ENCODE measurements around the gene TREX2. TPM values are rescaled to one million over a fixed set of nuclear protein-coding genes. Genes with fewer than 3 reads are reported as not detected.

The TREX2 gene
- total RNA-seq, 1 experiment from 2014 or later: 2.9 TPM

DNA sequence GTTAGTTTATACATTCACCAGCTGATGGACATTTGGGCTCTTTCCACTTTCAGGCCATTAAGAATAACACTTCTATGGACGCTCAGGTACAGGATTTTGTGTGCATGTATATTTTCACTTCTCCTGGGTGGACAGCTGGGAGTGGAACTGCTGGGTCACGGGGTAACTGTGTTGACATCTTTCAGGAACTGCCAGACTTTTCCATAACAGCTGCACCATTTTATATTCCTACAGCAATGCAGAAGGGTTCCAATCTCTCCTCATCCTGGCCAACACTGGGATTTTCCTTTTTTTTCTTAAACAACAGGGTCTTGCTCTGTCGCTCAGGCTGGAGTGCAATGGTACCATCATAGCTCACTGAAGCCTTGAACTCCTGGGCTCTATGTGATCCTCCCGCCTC lies 12.6 kb upstream of the TREX2 start:
- H3K27me3 ChIP-seq (ENCODE audit: insufficient read depth, low read length): no peaks in the 10 kb centered on the region
- no peak overlapping the region for H3K4me2 ChIP-seq (ENCODE audit: low read length)
- H3K9me3 ChIP-seq (ENCODE audit: control insufficient read depth in 1 of 2, insufficient read depth in 1 of 2, low read depth in 1 of 2, low read length in 2 of 2): no peaks in the 10 kb centered on the region
- 0 out of 4 replicates have a peak, but pooled peaks cover 0 to 3% of the 10 kb centered on the region in 2 experiments for H3K36me3 ChIP-seq (ENCODE audit: control insufficient read depth in 1 of 2, insufficient read depth in 2 of 2, low read length in 2 of 2)
- intact Hi-C loops (cut with micrococcal nuclease): no loop called here
- no peak overlapping the region for H3K4me3 ChIP-seq (replicated peaks in 1 of 2; ENCODE audit: low read depth in 1 of 2, low read length in 2 of 2)
- H2AFZ ChIP-seq (ENCODE audit: low read depth, low read length, poor library complexity, severe bottlenecking): no peak overlapping the region
- no peaks in the 10 kb centered on the region for H4K20me1 ChIP-seq (ENCODE audit: insufficient read depth)
- no TSS peak for BruUV-seq (replicated peaks)
- CTCF ChIA-PET: no interaction called here
- RAD21 ChIA-PET (ENCODE audit: low non-redundant PET in 1 of 2, low total read pairs in 2 of 2, uncharacterized antibody in 2 of 2, unreplicated experiment in 2 of 2): no interaction called here
- H3K79me2 ChIP-seq (ENCODE audit: insufficient read depth, low read length): no peaks in the 10 kb centered on the region
- DNase-seq (ENCODE audit: low read depth, low spot score) (no peak), ATAC-seq (no peak)
- H3K9ac ChIP-seq (ENCODE audit: low read length): no peak overlapping the region
- H3K27ac ChIP-seq (ENCODE audit: low read depth, low read length): no peak overlapping the region
- no peaks in the 10 kb centered on the region for H3K9me2 ChIP-seq (ENCODE audit: insufficient read depth)
- no peak for TF ChIP-seq SRF (IDR thresholded peaks at IDR 0.05; ENCODE audit: low read depth)
- TF ChIP-seq EGR1 (IDR thresholded peaks at IDR 0.05; ENCODE audit: low read depth): no peak
- no peak for TF ChIP-seq RAD21 (IDR thresholded peaks at IDR 0.05; ENCODE audit: low read depth)
- TF ChIP-seq TCF7L2 (IDR thresholded peaks at IDR 0.05; ENCODE audit: borderline replicate concordance, extremely low read depth, insufficient read depth, insufficient read length): no peak
- no peak for TF ChIP-seq EZH2 (IDR thresholded peaks at IDR 0.05)
- no peak for TF ChIP-seq MAX (IDR thresholded peaks at IDR 0.05)
- TF ChIP-seq SIN3A (IDR thresholded peaks at IDR 0.05; ENCODE audit: low read depth): no peak
- POLR2A ChIA-PET: no interaction called here
- no peaks in the 10 kb centered on the region for H3K4me1 ChIP-seq (ENCODE audit: control insufficient read depth in 1 of 2, insufficient read depth in 2 of 2, low read length in 2 of 2)

DNA sequence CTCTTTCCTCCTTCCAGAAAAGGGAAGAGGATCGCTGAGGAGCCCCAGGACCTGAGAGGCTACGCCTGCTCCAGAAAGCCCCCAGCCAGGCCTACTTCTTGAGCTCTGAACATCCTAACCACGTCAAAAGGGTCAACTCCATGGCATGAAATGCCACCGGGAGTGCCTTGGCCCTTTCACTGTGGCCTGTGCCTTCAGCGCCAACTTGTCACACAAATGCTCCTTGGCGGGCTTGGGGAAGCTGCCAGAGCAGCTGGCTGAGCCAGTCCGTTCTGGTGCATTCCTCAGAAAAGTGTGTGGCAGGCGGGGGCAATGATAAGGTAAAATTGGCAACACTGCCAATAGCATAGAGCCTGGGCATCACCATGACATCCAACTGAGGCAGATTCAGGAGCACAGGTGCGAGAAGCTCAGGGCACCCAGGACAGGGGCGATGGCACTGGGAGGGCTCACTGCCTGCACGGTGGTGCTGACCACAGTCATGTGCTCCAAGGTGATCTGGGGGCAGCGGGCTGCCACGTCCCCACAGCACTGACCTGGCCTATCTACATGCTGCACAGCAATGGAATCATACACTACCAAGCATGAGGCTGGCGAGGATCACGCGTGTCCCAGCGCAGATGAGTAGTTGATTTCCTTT lies 12.1 kb upstream of the TREX2 start:
- Histone ChIP-seq H3K79me2 (ENCODE audit: insufficient read depth, low read length) (no peaks in the 10 kb centered on the region), H3K4me2 (ENCODE audit: low read length) (no peak overlapping the region), H3K27ac (ENCODE audit: low read depth, low read length) (no peak overlapping the region), H3K4me3 (replicated peaks in 1 of 2; ENCODE audit: low read depth in 1 of 2, low read length in 2 of 2) (no peak overlapping the region), H3K4me1 (ENCODE audit: control insufficient read depth in 1 of 2, insufficient read depth in 2 of 2, low read length in 2 of 2) (no peaks in the 10 kb centered on the region), H3K27me3 (ENCODE audit: insufficient read depth, low read length) (no peaks in the 10 kb centered on the region), H3K9ac (ENCODE audit: low read length) (no peak overlapping the region), H3K36me3 (ENCODE audit: control insufficient read depth in 1 of 2, insufficient read depth in 2 of 2, low read length in 2 of 2) (0 out of 4 replicates have a peak, but pooled peaks cover 0 to 3% of the 10 kb centered on the region in 2 experiments), H2AFZ (ENCODE audit: low read depth, low read length, poor library complexity, severe bottlenecking) (no peak overlapping the region), H3K9me3 (ENCODE audit: control insufficient read depth in 1 of 2, insufficient read depth in 1 of 2, low read depth in 1 of 2, low read length in 2 of 2) (no peaks in the 10 kb centered on the region), H4K20me1 (ENCODE audit: insufficient read depth) (no peaks in the 10 kb centered on the region), H3K9me2 (ENCODE audit: insufficient read depth) (no peaks in the 10 kb centered on the region)
- ATAC-seq (no peak), DNase-seq (ENCODE audit: low read depth, low spot score) (no peak)
- CTCF ChIA-PET: no interaction called here
- no peak for TF ChIP-seq TCF7L2 (IDR thresholded peaks at IDR 0.05; ENCODE audit: borderline replicate concordance, extremely low read depth, insufficient read depth, insufficient read length)
- TF ChIP-seq ZNF274 (IDR thresholded peaks at IDR 0.05; ENCODE audit: low read depth, low read length): no peak
- TF ChIP-seq, protein P1, sequence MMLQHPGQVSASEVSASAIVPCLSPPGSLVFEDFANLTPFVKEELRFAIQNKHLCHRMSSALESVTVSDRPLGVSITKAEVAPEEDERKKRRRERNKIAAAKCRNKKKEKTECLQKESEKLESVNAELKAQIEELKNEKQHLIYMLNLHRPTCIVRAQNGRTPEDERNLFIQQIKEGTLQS (IDR thresholded peaks at IDR 0.05): no peak
- no peak for TF ChIP-seq CEBPB (IDR thresholded peaks at IDR 0.05; ENCODE audit: low read depth)
- TF ChIP-seq EZH2phosphoT487 (IDR thresholded peaks at IDR 0.05; ENCODE audit: borderline replicate concordance): no peak
- TF ChIP-seq, protein P2, sequence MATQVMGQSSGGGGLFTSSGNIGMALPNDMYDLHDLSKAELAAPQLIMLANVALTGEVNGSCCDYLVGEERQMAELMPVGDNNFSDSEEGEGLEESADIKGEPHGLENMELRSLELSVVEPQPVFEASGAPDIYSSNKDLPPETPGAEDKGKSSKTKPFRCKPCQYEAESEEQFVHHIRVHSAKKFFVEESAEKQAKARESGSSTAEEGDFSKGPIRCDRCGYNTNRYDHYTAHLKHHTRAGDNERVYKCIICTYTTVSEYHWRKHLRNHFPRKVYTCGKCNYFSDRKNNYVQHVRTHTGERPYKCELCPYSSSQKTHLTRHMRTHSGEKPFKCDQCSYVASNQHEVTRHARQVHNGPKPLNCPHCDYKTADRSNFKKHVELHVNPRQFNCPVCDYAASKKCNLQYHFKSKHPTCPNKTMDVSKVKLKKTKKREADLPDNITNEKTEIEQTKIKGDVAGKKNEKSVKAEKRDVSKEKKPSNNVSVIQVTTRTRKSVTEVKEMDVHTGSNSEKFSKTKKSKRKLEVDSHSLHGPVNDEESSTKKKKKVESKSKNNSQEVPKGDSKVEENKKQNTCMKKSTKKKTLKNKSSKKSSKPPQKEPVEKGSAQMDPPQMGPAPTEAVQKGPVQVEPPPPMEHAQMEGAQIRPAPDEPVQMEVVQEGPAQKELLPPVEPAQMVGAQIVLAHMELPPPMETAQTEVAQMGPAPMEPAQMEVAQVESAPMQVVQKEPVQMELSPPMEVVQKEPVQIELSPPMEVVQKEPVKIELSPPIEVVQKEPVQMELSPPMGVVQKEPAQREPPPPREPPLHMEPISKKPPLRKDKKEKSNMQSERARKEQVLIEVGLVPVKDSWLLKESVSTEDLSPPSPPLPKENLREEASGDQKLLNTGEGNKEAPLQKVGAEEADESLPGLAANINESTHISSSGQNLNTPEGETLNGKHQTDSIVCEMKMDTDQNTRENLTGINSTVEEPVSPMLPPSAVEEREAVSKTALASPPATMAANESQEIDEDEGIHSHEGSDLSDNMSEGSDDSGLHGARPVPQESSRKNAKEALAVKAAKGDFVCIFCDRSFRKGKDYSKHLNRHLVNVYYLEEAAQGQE (IDR thresholded peaks at IDR 0.05; ENCODE audit: low read depth): no peak
- no peak for TF ChIP-seq EZH2 (IDR thresholded peaks at IDR 0.05)
- no peak for TF ChIP-seq RAD21 (IDR thresholded peaks at IDR 0.05; ENCODE audit: low read depth)
- no peak for TF ChIP-seq SP1 (IDR thresholded peaks at IDR 0.05; ENCODE audit: low read depth)
- TF ChIP-seq SIN3A (IDR thresholded peaks at IDR 0.05; ENCODE audit: low read depth): no peak
- no peak for TF ChIP-seq ZFX (IDR thresholded peaks at IDR 0.05)
- TF ChIP-seq ELF1 (IDR thresholded peaks at IDR 0.05; ENCODE audit: borderline replicate concordance, low read depth): no peak
- TF ChIP-seq FOSL1 (IDR thresholded peaks at IDR 0.05; ENCODE audit: low read depth): no peak
- no TSS peak for BruUV-seq (replicated peaks)
- POLR2A ChIA-PET: no interaction called here
- intact Hi-C loops (cut with micrococcal nuclease): no loop called here
- RAD21 ChIA-PET (ENCODE audit: low non-redundant PET in 1 of 2, low total read pairs in 2 of 2, uncharacterized antibody in 2 of 2, unreplicated experiment in 2 of 2): no interaction called here
